GM18873 (cell line): ENCODE results near the gene DLGAP1.

ENCODE experiments used
- ATAC-seq: cut with Tn5 transposase; IDR thresholded peaks from one replicate; pipeline ENCODE4 v1.9.1; 2021; ENCODE audit warnings: mild to moderate bottlenecking, moderate library complexity, moderate number of reproducible peaks; ENCODE audit not compliant: unreplicated experiment, low FRiP score

DLGAP1 gene

GRCh38 chr18:3799515-3799914 is 655.6 kb downstream of the DLGAP1 start:
- no peak for ATAC-seq

GRCh38 chr18:3798032-3798431 is 657.1 kb downstream of the DLGAP1 start:
- ATAC-seq, result no peak

GRCh38 chr18:3796434-3796833 is 658.7 kb downstream of the DLGAP1 start:
- no peak for ATAC-seq

- ATAC-seq, result no peak
Measured at GRCh38 chr18:3794537-3795348, 660.4 kb downstream of the DLGAP1 start.

GRCh38 chr18:3793545-3793944 is 661.6 kb downstream of the DLGAP1 start:
- no peak for ATAC-seq

GRCh38 chr18:3793111-3793510 is 662.0 kb downstream of the DLGAP1 start:
- no peak for ATAC-seq

GRCh38 chr18:3792711-3793110 is 662.4 kb downstream of the DLGAP1 start:
- ATAC-seq, result no peak

GRCh38 chr18:3791238-3791637 is 663.9 kb downstream of the DLGAP1 start:
- no peak for ATAC-seq

GRCh38 chr18:3790703-3791102 is 664.4 kb downstream of the DLGAP1 start:
- ATAC-seq, result no peak

- ATAC-seq, result no peak
Measured at GRCh38 chr18:3789525-3789924, 665.6 kb downstream of the DLGAP1 start.

- ATAC-seq, result no peak
Measured at GRCh38 chr18:3784949-3785348, 670.2 kb downstream of the DLGAP1 start.

- ATAC-seq, result no peak
Measured at GRCh38 chr18:3782901-3783300, 672.2 kb downstream of the DLGAP1 start.

- no peak for ATAC-seq
Measured at GRCh38 chr18:3777719-3778118, 677.4 kb downstream of the DLGAP1 start.

GRCh38 chr18:3777122-3777521 is 678.0 kb downstream of the DLGAP1 start:
- ATAC-seq, result no peak

GRCh38 chr18:3775996-3776395 is 679.1 kb downstream of the DLGAP1 start:
- no peak for ATAC-seq

- ATAC-seq, result no peak
Measured at GRCh38 chr18:3773303-3773702, 681.8 kb downstream of the DLGAP1 start.

- peak; percentile 72 for ATAC-seq
Measured at GRCh38 chr18:3771121-3771971, 683.8 kb downstream of the DLGAP1 start.

GRCh38 chr18:3761266-3761665 is 693.8 kb downstream of the DLGAP1 start:
- ATAC-seq, result no peak

- no peak for ATAC-seq
Measured at GRCh38 chr18:3760741-3761140, 694.4 kb downstream of the DLGAP1 start.

GRCh38 chr18:3759099-3759498 is 696.0 kb downstream of the DLGAP1 start:
- ATAC-seq, result no peak

- no peak for ATAC-seq
Measured at GRCh38 chr18:3758531-3758930, 696.6 kb downstream of the DLGAP1 start.

GRCh38 chr18:3757361-3757760 is 697.7 kb downstream of the DLGAP1 start:
- ATAC-seq, result no peak
